OCI-LY7 (cell line): ENCODE data around the gene PKN3. TPM values are rescaled to one million over a fixed set of nuclear protein-coding genes. Genes with fewer than 3 reads are reported as not detected.

ENCODE experiments used
- BruUV-seq: library from RNA; stranded (reverse); fragments of 400-500 nt; replicated peaks from 2 replicates; lab custom pipeline; 2021; lab: Mats Ljungman, UMichigan
- CTCF ChIA-PET: fragments of 300-600 bp; sonication (Branson Sonifier 250); formaldehyde crosslinking; loops from one replicate; lab custom pipeline; 2022; ENCODE audit warnings: antibody characterized with exemption; ENCODE audit not compliant: unreplicated experiment; lab: Charles Lee
- POLR2A ChIA-PET: fragments of 300-600 bp; sonication (Branson Sonifier 250); formaldehyde crosslinking; loops from one replicate; lab custom pipeline; 2022; ENCODE audit warnings: antibody characterized with exemption; lab: Charles Lee
- DNase-seq: peaks from one replicate; pipeline ENCODE4 v3.0.0-alpha.2; 2015; ENCODE audit warnings: low spot score
- H2AFZ ChIP-seq: fragments of 200-600 bp; sonication (generic), shearing (Covaris generic); 2 replicates; pipeline ENCODE4 v1.6.1; 2014; ENCODE audit warnings: mild to moderate bottlenecking, antibody characterized with exemption, low read length, moderate library complexity
- H3K27ac ChIP-seq: fragments of 200-600 bp; sonication (generic); 2 replicates; pipeline ENCODE4 v1.5.1; 2014; ENCODE audit warnings: mixed run types, low read depth, mild to moderate bottlenecking, moderate library complexity, low read length, inconsistent platforms; ENCODE audit not compliant: poor library complexity, severe bottlenecking
- H3K36me3 ChIP-seq: fragments of 200-600 bp; sonication (generic); 2 replicates; pipeline ENCODE4 v1.6.1; 2014; ENCODE audit warnings: mild to moderate bottlenecking, antibody characterized with exemption, low read length, moderate library complexity, mixed read lengths; ENCODE audit not compliant: insufficient read depth
- H3K4me1 ChIP-seq: fragments of 200-600 bp; sonication (generic); 2 replicates; pipeline ENCODE4 v1.5.1; 2014; ENCODE audit warnings: mild to moderate bottlenecking, low read length; ENCODE audit not compliant: insufficient read depth, poor library complexity, severe bottlenecking
- H3K4me2 ChIP-seq: fragments of 200-600 bp; sonication (generic); 2 replicates; pipeline ENCODE4 v1.6.1; 2014; ENCODE audit warnings: mild to moderate bottlenecking, low read length
- H3K4me3 ChIP-seq: fragments of 200-600 bp; sonication (generic); 2 replicates; pipeline ENCODE4 v1.5.1; 2014; ENCODE audit warnings: mild to moderate bottlenecking, low read depth, low read length; ENCODE audit not compliant: poor library complexity, severe bottlenecking
- H3K79me2 ChIP-seq: fragments of 200-600 bp; sonication (generic); 2 replicates; pipeline ENCODE4 v1.6.1; 2016; ENCODE audit warnings: low read depth, mild to moderate bottlenecking, low read length, moderate library complexity, mixed read lengths; ENCODE audit not compliant: insufficient read depth
- H3K9me2 ChIP-seq: fragments of 200-600 bp; sonication (generic); 2 replicates; pipeline ENCODE4 v1.6.1; 2016; ENCODE audit warnings: mild to moderate bottlenecking, low read length, mixed read lengths; ENCODE audit not compliant: insufficient read depth
- H3K9me3 ChIP-seq: fragments of 200-600 bp; sonication (generic); 2 replicates; pipeline ENCODE4 v1.6.1; 2014; ENCODE audit warnings: mild to moderate bottlenecking, mixed run types, low read length, mixed read lengths
- H4K20me1 ChIP-seq: fragments of 200-600 bp; sonication (generic); 2 replicates; pipeline ENCODE4 v1.6.1; 2014; ENCODE audit warnings: mild to moderate bottlenecking, antibody characterized with exemption, low read length, moderate library complexity, mixed read lengths; ENCODE audit not compliant: insufficient read depth
- CTCF ChIP-seq: fragments of 200-600 bp; sonication (generic); conservative IDR thresholded peaks from 2 replicates; pipeline ENCODE4 v1.5.1; 2014; ENCODE audit warnings: mild to moderate bottlenecking, antibody characterized with exemption, low read length, moderate library complexity, mixed read lengths
- EZH2phosphoT487 ChIP-seq: fragments of 200-600 bp; sonication (generic); IDR thresholded peaks from 2 replicates; pipeline ENCODE4 v1.6.1; 2018; ENCODE audit warnings: low read depth, borderline replicate concordance, mild to moderate bottlenecking, mixed run types, antibody characterized with exemption, low read length, moderate library complexity, mixed read lengths
- intact Hi-C: fragments of 100-400 bp; cut with micrococcal nuclease; formaldehyde crosslinking; loops from one replicate; pipeline ENCODE4 v1.10.0; 2022; ENCODE audit not compliant: unreplicated experiment
- total RNA-seq, 2 experiments: library from RNA; depleted of rRNA in 1 of 2; stranded (reverse); fragments of >200 nt in 1 of 2; shearing (Covaris generic) in 1 of 2; gene quantifications; 2 replicates each; pipeline ENCODE4 v1.2.3, GENCODE V29; 2014 to 2022

Gene PKN3
- total RNA-seq, 2 experiments from 2014 or later: 1.5 to 3.3 TPM

GRCh38 chr9:128721487-128722010 lies 19.2 kb downstream of the PKN3 start:
- POLR2A ChIA-PET: no interaction called here
- Histone ChIP-seq H3K4me2 (no peak overlapping the region), H4K20me1 (no peaks in the 10 kb centered on the region), H3K9me2 (no peaks in the 10 kb centered on the region), H3K36me3 (no peaks in the 10 kb centered on the region; the same call in 1 of the 2 replicates), H3K27ac (no peak overlapping the region), H3K79me2 (peaks cover 5% of the 10 kb centered on the region; the same call in 1 of the 2 replicates), H3K4me3 (no peak overlapping the region), H3K4me1 (peaks cover 20% of the 10 kb centered on the region), H2AFZ (no peak overlapping the region), H3K9me3 (no peaks in the 10 kb centered on the region)
- DNase-seq: no peak
- CTCF ChIA-PET: interaction anchor here (1.2 kb wide), 1 partner anchor 96 kb away, joined by 4 read pairs; the partner anchor contains the start of gene ENDOG
- intact Hi-C loops: loop anchor here (5.0 to 10.0 kb wide), 4 partner anchors 77 to 264 kb away; partner anchors contain the start of genes ODF2, PHYHD1 and SPTAN1
- no TSS peak for BruUV-seq
- no peak for TF ChIP-seq CTCF

- no peak overlapping the region for H2AFZ ChIP-seq
- BruUV-seq: no TSS peak
- H3K9me3 ChIP-seq: no peaks in the 10 kb centered on the region
- H3K27ac ChIP-seq: peak overlapping the region; percentile 14
- intact Hi-C loops: loop anchor here (5.0 to 10.0 kb wide), 4 partner anchors 78 to 265 kb away; partner anchors contain the start of genes ODF2, PHYHD1 and SPTAN1
- peak overlapping the region; percentile 90 for H3K4me3 ChIP-seq
- H4K20me1 ChIP-seq: no peaks in the 10 kb centered on the region
- peaks cover 5% of the 10 kb centered on the region; the same call in 1 of the 2 replicates for H3K79me2 ChIP-seq
- TF ChIP-seq EZH2phosphoT487 (no peak), CTCF (no peak)
- peaks cover 24% of the 10 kb centered on the region for H3K4me1 ChIP-seq
- H3K9me2 ChIP-seq: no peaks in the 10 kb centered on the region
- ChIA-PET CTCF (interaction anchor here (1.2 kb wide), 1 partner anchor 95 kb away, joined by 4 read pairs; the partner anchor contains the start of gene ENDOG), POLR2A (no interaction called here)
- peak overlapping the region; percentile 94 for H3K4me2 ChIP-seq
- H3K36me3 ChIP-seq: no peaks in the 10 kb centered on the region; the same call in 1 of the 2 replicates
- no peak for DNase-seq
Observed at GRCh38 chr9:128722380-128723351, 20.4 kb downstream of the PKN3 start.
